GM21786 (cell line): Measurements from ENCODE around the gene COBL.

Experiments used
- ATAC-seq: cut with Tn5 transposase; IDR thresholded peaks from one replicate; pipeline ENCODE4 v1.9.1; 2021; ENCODE audit not compliant: unreplicated experiment

The COBL gene

GRCh38 chr7:50977421-50977820 is 339.2 kb downstream of the COBL start:
- ATAC-seq: no peak

GRCh38 chr7:50976064-50976463 is 340.5 kb downstream of the COBL start:
- no peak for ATAC-seq

GRCh38 chr7:50974240-50974639 is 342.4 kb downstream of the COBL start:
- no peak for ATAC-seq

- no peak for ATAC-seq
These were observed 342.8 kb downstream of the COBL start for GRCh38 chr7:50973814-50974213.

GRCh38 chr7:50970092-50970491 is 346.5 kb downstream of the COBL start:
- no peak for ATAC-seq
